H1 (cell line): ENCODE measurements around the gene CLTCL1. TPM values are rescaled to one million over a fixed set of nuclear protein-coding genes. Genes with fewer than 3 reads are reported as not detected.

Experiments used
- CTCF ChIA-PET: fragments of 300-600 bp; sonication (Branson Sonifier 250); formaldehyde crosslinking; loops from one replicate; lab custom pipeline; 2021; ENCODE audit not compliant: partially characterized antibody; lab: Charles Lee
- POLR2A ChIA-PET: fragments of 300-600 bp; sonication (Branson Sonifier 250); formaldehyde crosslinking; loops from one replicate; lab custom pipeline; 2021; ENCODE audit warnings: inconsistent platforms; ENCODE audit not compliant: partially characterized antibody; lab: Charles Lee
- DNase-seq, 2 experiments: peaks; one replicate each; pipeline versions ENCODE4 v3.0.0 to v3.0.0-alpha.2; 2010 to 2022; ENCODE audit warnings: low spot score in 2 of 2, low read depth in 1 of 2, mixed read lengths in 1 of 2
- FAIRE-seq: peaks from 2 replicates; lab custom pipeline; 2011; peaks lifted over from hg19 to GRCh38; lab: Jason Lieb, UNC
- H2AFZ ChIP-seq: 2 replicates; pipeline ENCODE4 v1.8.1; 2012; ENCODE audit warnings: low read length, inconsistent platforms
- H2AK5ac ChIP-seq: 2 replicates; pipeline ENCODE4 v1.6.1; 2013; ENCODE audit warnings: low read depth, low read length
- H2BK120ac ChIP-seq: replicated peaks from 2 replicates; pipeline ENCODE3; 2013; ENCODE audit warnings: low read depth, low read length, inconsistent platforms
- H2BK12ac ChIP-seq: 2 replicates; pipeline ENCODE4 v1.6.1; 2013; ENCODE audit warnings: low read depth, low read length
- H2BK15ac ChIP-seq: 2 replicates; pipeline ENCODE4 v1.6.1; 2013; ENCODE audit warnings: low read length
- H2BK20ac ChIP-seq: 2 replicates; pipeline ENCODE4 v1.6.1; 2013; ENCODE audit warnings: low read length
- H2BK5ac ChIP-seq: 2 replicates; pipeline ENCODE4 v1.6.1; 2013; ENCODE audit warnings: low read depth, low read length
- H3K14ac ChIP-seq: 2 replicates; pipeline ENCODE4 v1.6.1; 2013; ENCODE audit warnings: inconsistent platforms; ENCODE audit not compliant: insufficient read length
- H3K18ac ChIP-seq: 2 replicates; pipeline ENCODE4 v1.6.1; 2013; ENCODE audit warnings: low read length; ENCODE audit errors: extremely low read depth
- H3K23ac ChIP-seq: 2 replicates; pipeline ENCODE4 v1.6.1; 2013; ENCODE audit warnings: inconsistent platforms; ENCODE audit not compliant: insufficient read length
- H3K23me2 ChIP-seq: 2 replicates; pipeline ENCODE4 v1.6.1; 2013; ENCODE audit warnings: low read depth, low read length
- H3K27ac ChIP-seq: 2 replicates; pipeline ENCODE4 v1.6.1; 2011; ENCODE audit warnings: low read depth, low read length, inconsistent platforms
- H3K27me3 ChIP-seq, 4 experiments: replicated peaks in 1 of 4; 1 replicate in 1 of 4; 2 replicates in 3 of 4; pipeline versions ENCODE4 v1.6.1 to v1.8.1; 2011 to 2013; ENCODE audit warnings: low read length in 3 of 4, mild to moderate bottlenecking in 3 of 4, inconsistent platforms in 2 of 4, mixed read lengths in 2 of 4, moderate library complexity in 1 of 4; ENCODE audit not compliant: control insufficient read depth in 3 of 4, insufficient read depth in 3 of 4; ENCODE audit errors: extremely low read depth in 1 of 4
- H3K36me3 ChIP-seq, 4 experiments: 2 replicates each; pipeline versions ENCODE4 v1.6.1 to v1.8.1; 2011 to 2013; ENCODE audit warnings: mild to moderate bottlenecking in 4 of 4, low read length in 3 of 4, moderate library complexity in 2 of 4, control low read depth in 1 of 4, inconsistent platforms in 1 of 4; ENCODE audit not compliant: insufficient read depth in 4 of 4, control insufficient read depth in 2 of 4
- H3K4ac ChIP-seq: replicated peaks from 2 replicates; pipeline ENCODE3; 2013; ENCODE audit warnings: low read length, low read depth, mixed read lengths, inconsistent platforms; ENCODE audit not compliant: insufficient read length
- H3K4me1 ChIP-seq, 4 experiments: replicated peaks in 1 of 4; 1 replicate in 1 of 4; 2 replicates in 3 of 4; pipeline versions ENCODE4 v1.6.1 to v1.8.1; 2011 to 2013; ENCODE audit warnings: low read length in 3 of 4, inconsistent platforms in 2 of 4, mixed read lengths in 1 of 4; ENCODE audit not compliant: insufficient read depth in 4 of 4, control insufficient read depth in 3 of 4
- H3K4me2 ChIP-seq, 2 experiments: 2 replicates each; pipeline versions ENCODE4 v1.6.1 to v1.8.1; 2011 to 2013; ENCODE audit warnings: low read depth in 2 of 2, low read length in 2 of 2, control low read depth in 1 of 2, inconsistent platforms in 1 of 2, mild to moderate bottlenecking in 1 of 2; ENCODE audit not compliant: insufficient read depth in 1 of 2
- H3K4me3 ChIP-seq, 4 experiments: fragments of 200-600, 300-600 bp in 1 of 4; sonication (generic), shearing (Covaris generic), sonication (Bioruptor Twin) in 1 of 4; 2 replicates each; pipeline versions ENCODE4 v1.5.1 to v1.8.1; 2011 to 2016; ENCODE audit warnings: low read length in 4 of 4, low read depth in 3 of 4, control low read depth in 2 of 4, inconsistent platforms in 2 of 4, mild to moderate bottlenecking in 2 of 4, mixed read lengths in 1 of 4, moderate library complexity in 1 of 4; ENCODE audit not compliant: insufficient read depth in 2 of 4; ENCODE audit errors: extremely low read depth in 1 of 4
- H3K56ac ChIP-seq: replicated peaks from 2 replicates; pipeline ENCODE3; 2013; ENCODE audit warnings: low read depth, mild to moderate bottlenecking, mixed read lengths, low read length, inconsistent platforms; ENCODE audit not compliant: insufficient read length
- H3K79me1 ChIP-seq: 2 replicates; pipeline ENCODE4 v1.6.1; 2013; ENCODE audit warnings: low read depth, low read length, control low read depth
- H3K79me2 ChIP-seq, 2 experiments: 2 replicates each; pipeline versions ENCODE4 v1.6.1 to v1.8.1; 2012 to 2013; ENCODE audit warnings: low read length in 2 of 2, mild to moderate bottlenecking in 2 of 2, inconsistent platforms in 1 of 2; ENCODE audit not compliant: insufficient read depth in 2 of 2, control insufficient read depth in 1 of 2
- H3K9ac ChIP-seq, 4 experiments: replicated peaks in 1 of 4; 1 replicate in 1 of 4; 2 replicates in 3 of 4; pipeline versions ENCODE4 v1.6.1 to v1.8.1; 2011 to 2013; ENCODE audit warnings: low read depth in 3 of 4, low read length in 3 of 4, control low read depth in 2 of 4, mild to moderate bottlenecking in 2 of 4, moderate library complexity in 2 of 4, inconsistent platforms in 1 of 4; ENCODE audit errors: extremely low read depth in 1 of 4
- H3K9me3 ChIP-seq, 2 experiments: 2 replicates each; pipeline versions ENCODE4 v1.6.1 to v1.8.1; 2012 to 2013; ENCODE audit warnings: mild to moderate bottlenecking in 2 of 2, moderate library complexity in 2 of 2, control low read depth in 1 of 2, inconsistent platforms in 1 of 2, low read depth in 1 of 2, low read length in 1 of 2, mixed read lengths in 1 of 2; ENCODE audit not compliant: insufficient read depth in 2 of 2
- H4K20me1 ChIP-seq, 2 experiments: replicated peaks in 1 of 2; 2 replicates each; pipeline versions ENCODE3 to v1.8.1; 2011 to 2013; ENCODE audit warnings: inconsistent platforms in 2 of 2, low read length in 2 of 2, mild to moderate bottlenecking in 1 of 2; ENCODE audit not compliant: insufficient read depth in 2 of 2, control insufficient read depth in 1 of 2
- H4K5ac ChIP-seq: 2 replicates; pipeline ENCODE4 v1.6.1; 2013; ENCODE audit warnings: low read length, low read depth, mixed read lengths, inconsistent platforms; ENCODE audit not compliant: insufficient read length
- H4K8ac ChIP-seq: 2 replicates; pipeline ENCODE4 v1.8.0; 2013; ENCODE audit warnings: mild to moderate bottlenecking, moderate library complexity, low read length, inconsistent platforms; ENCODE audit not compliant: insufficient read depth; ENCODE audit errors: extremely low read depth
- H4K91ac ChIP-seq: replicated peaks from 2 replicates; pipeline ENCODE3; 2013; ENCODE audit warnings: low read length, mixed read lengths, inconsistent platforms; ENCODE audit not compliant: insufficient read length
- HDAC6 ChIP-seq: IDR thresholded peaks from one replicate; pipeline ENCODE4 v1.7.1; 2012; ENCODE audit warnings: low read depth, mild to moderate bottlenecking, inconsistent platforms, low read length, moderate library complexity
- NRF1 ChIP-seq: IDR thresholded peaks from 2 replicates; pipeline ENCODE4 v1.6.1; 2011; ENCODE audit warnings: mild to moderate bottlenecking, low read depth, low read length, improper control_type of control experiment
- PHF8 ChIP-seq: fragments of 200-600 bp; sonication (generic); conservative IDR thresholded peaks from 2 replicates; pipeline ENCODE4 v1.7.1; 2012; ENCODE audit warnings: low read depth, mild to moderate bottlenecking, inconsistent platforms, low read length, moderate library complexity
- RFX5 ChIP-seq: IDR thresholded peaks from 2 replicates; pipeline ENCODE4 v1.6.1; 2011; ENCODE audit warnings: low read depth, low read length, improper control_type of control experiment, borderline replicate concordance
- RNF2 ChIP-seq: fragments of 200-900, 300-1000 bp; sonication (generic); IDR thresholded peaks from 2 replicates; pipeline ENCODE4 v1.7.1; 2016; ENCODE audit warnings: borderline replicate concordance, low read depth, mild to moderate bottlenecking, antibody characterized with exemption, low read length; ENCODE audit not compliant: poor library complexity, severe bottlenecking; ENCODE audit errors: missing control alignments
- YY1 ChIP-seq: IDR thresholded peaks from 2 replicates; pipeline ENCODE4 v1.6.1; 2011; ENCODE audit warnings: low read depth, mild to moderate bottlenecking, low read length
- WGBS, 2 experiments: shearing (Covaris generic) in 1 of 2; methylation state at CpG; one replicate each; pipeline versions ENCODE4 v1.1.6 to v1.1.7; 2013 to 2015; ENCODE audit warnings: low lambda C conversion rate in 2 of 2, mixed read lengths in 2 of 2, inconsistent platforms in 1 of 2, low coverage in 1 of 2, missing lambda C conversion rate in 1 of 2; ENCODE audit not compliant: insufficient replicate concordance in 2 of 2, insufficient coverage in 1 of 2, insufficient read length in 1 of 2; ENCODE audit errors: extremely low coverage in 1 of 2, missing lambda C conversion rate in 1 of 2; 5-methylcytosine and 5-hydroxymethylcytosine counted together
- polyA plus RNA-seq, 7 experiments: library from polyadenylated mRNA; depleted of rRNA in 3 of 7; stranded (reverse) in 5 of 7; unstranded in 2 of 7; fragments of >200 nt in 5 of 7; fragments of 200-250 nt in 2 of 7; gene quantifications; 1 replicate in 5 of 7; 2 replicates in 1 of 7; 4 replicates in 1 of 7; pipeline versions ENCODE4 v1.2.1 to v1.2.3, GENCODE V29; 2011 to 2013; ENCODE audit warnings: missing spikeins in 2 of 7, mixed read lengths in 2 of 7
- total RNA-seq: library from RNA; stranded (reverse); fragmentation: NEBNext Ultra II Directional; extraction: Animal tissue kit (Norgen Biotek cat#: 25700); gene quantifications from 2 replicates; pipeline ENCODE4 v1.2.1, GENCODE V29; 2021
- TF ChIP-seq, protein P1 (sequence below): IDR thresholded peaks from 2 replicates; pipeline ENCODE4 v1.6.1; 2011; ENCODE audit warnings: low read length, improper control_type of control experiment
- TF ChIP-seq, protein P2 (sequence below): IDR thresholded peaks from 2 replicates; pipeline ENCODE4 v1.6.1; 2012; ENCODE audit warnings: inconsistent platforms

The CLTCL1 gene
- total and polyA plus RNA-seq, 2 of the 8 experiments (the other 6 are each of a cell fraction or from before 2014, with no cell fraction given): 12.4 to 17.0 TPM

DNA sequence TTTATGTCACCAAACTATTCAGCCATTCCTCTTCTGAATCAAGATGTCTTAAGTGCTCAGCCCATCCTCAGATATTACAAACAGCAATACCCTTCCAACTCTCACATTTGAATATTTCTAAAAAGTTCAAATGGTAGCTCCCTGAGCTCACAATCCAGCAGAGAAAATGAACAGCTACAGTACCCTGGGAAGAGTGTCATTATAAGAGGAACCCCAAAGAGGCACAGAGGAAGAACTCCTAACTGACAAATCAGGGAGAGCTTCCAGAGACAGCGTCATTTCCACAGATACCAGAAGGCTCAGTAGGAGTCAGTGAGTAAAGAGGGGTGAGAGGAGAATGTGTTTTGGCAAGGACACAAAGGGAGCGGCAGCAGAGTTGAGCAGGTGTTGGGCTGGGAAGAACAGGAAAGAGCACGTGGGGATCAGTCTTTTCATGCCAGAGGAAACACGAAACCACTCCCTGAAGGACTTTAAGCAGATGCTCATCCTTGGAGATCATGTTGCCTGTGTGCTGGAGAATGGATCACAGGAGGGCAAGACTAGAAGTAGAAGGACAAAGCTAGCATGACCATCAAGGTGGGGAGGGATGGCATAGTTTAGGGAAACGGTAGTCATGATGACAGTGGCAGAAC lies 4.3 kb downstream of the CLTCL1 start:
- Histone ChIP-seq H3K56ac (no peak overlapping the region), H3K27ac (no peak overlapping the region)
- TF ChIP-seq, protein P1, sequence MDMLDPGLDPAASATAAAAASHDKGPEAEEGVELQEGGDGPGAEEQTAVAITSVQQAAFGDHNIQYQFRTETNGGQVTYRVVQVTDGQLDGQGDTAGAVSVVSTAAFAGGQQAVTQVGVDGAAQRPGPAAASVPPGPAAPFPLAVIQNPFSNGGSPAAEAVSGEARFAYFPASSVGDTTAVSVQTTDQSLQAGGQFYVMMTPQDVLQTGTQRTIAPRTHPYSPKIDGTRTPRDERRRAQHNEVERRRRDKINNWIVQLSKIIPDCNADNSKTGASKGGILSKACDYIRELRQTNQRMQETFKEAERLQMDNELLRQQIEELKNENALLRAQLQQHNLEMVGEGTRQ: 0 out of 2 replicates have a peak, but pooled peaks have one; percentile 21
- TF ChIP-seq PHF8 (no peak), HDAC6 (no peak), RNF2 (no peak), YY1 (no peak), RFX5 (no peak), NRF1 (no peak)
- TF ChIP-seq, protein P2, sequence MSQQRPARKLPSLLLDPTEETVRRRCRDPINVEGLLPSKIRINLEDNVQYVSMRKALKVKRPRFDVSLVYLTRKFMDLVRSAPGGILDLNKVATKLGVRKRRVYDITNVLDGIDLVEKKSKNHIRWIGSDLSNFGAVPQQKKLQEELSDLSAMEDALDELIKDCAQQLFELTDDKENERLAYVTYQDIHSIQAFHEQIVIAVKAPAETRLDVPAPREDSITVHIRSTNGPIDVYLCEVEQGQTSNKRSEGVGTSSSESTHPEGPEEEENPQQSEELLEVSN: peak; percentile 69

More for the DNA sequence above, 4.3 kb downstream of the CLTCL1 start:
- H3K9ac ChIP-seq: no peak overlapping the region
- no peak overlapping the region; a peak in 1 of 8 replicates for H3K4me3 ChIP-seq
- no peak overlapping the region for H3K18ac ChIP-seq
- no peak overlapping the region for H4K5ac ChIP-seq
- no peaks in the 10 kb centered on the region for H3K36me3 ChIP-seq
- DNase-seq: no peak
- peak overlapping the region; percentile 85; the same call in 1 of the 2 replicates for H2AK5ac ChIP-seq
- peak overlapping the region; percentile 23 to 64; a peak in 3 of 4 replicates for H3K4me2 ChIP-seq
- no peaks in the 10 kb centered on the region for H3K9me3 ChIP-seq
- H3K23ac ChIP-seq: no peak overlapping the region
- H2BK12ac ChIP-seq: peak overlapping the region; percentile 97
- H3K27me3 ChIP-seq: peaks cover 0 to 5% (median 2%) of the 10 kb centered on the region in 4 experiments; a peak in 3 of 7 replicates
- H3K4ac ChIP-seq: no peak overlapping the region
- peaks cover 11% of the 10 kb centered on the region for H3K23me2 ChIP-seq
- H2AFZ ChIP-seq: no peak overlapping the region
- peak; percentile 48 for FAIRE-seq
- ChIA-PET POLR2A (interaction anchor here (1.2 to 1.7 kb wide), 4 partner anchors 9 to 138 kb away, joined by 4 to 6 read pairs (median 4); no protein-coding TSS in a partner anchor), CTCF (interaction anchor here (0.6 to 3.5 kb wide), 7 partner anchors 9 to 143 kb away, joined by 3 to 11 read pairs (median 3); partner anchors contain the start of gene ESS2)
- no peak overlapping the region for H2BK120ac ChIP-seq
- peaks cover 3 to 9% of the 10 kb centered on the region in 2 experiments; a peak in 2 of 4 replicates for H3K79me2 ChIP-seq
- H2BK20ac ChIP-seq: no peak overlapping the region
- no peak overlapping the region for H4K8ac ChIP-seq
- H4K91ac ChIP-seq: no peak overlapping the region
- WGBS, 2 experiments: 47% methylated on average over 5 of the region's 5 CpGs; no CpG with 5 or more reads in 1 of the 2 experiments
- H3K14ac ChIP-seq: no peak overlapping the region
- no peaks in the 10 kb centered on the region for H4K20me1 ChIP-seq
- H2BK5ac ChIP-seq: peak overlapping the region; percentile 72
- H3K4me1 ChIP-seq: peaks cover 10 to 27% (median 22%) of the 10 kb centered on the region in 4 experiments
- H3K79me1 ChIP-seq: peaks cover 4% of the 10 kb centered on the region; the same call in 1 of the 2 replicates
- no peak overlapping the region for H2BK15ac ChIP-seq
